Spleen (tissue), 7 donors: ENCODE results near the gene ZDHHC20.

Source experiments
- POLR2A ChIP-seq, 3 donors: fragments of 450-650 bp; IDR thresholded peaks; one replicate each; pipeline ENCODE4 v1.5.1; 2017; ENCODE audit warnings: antibody characterized with exemption in 3 of 3, mild to moderate bottlenecking in 1 of 3
- TF ChIP-seq, protein P1 (sequence below), 11 experiments: fragments of 200-600 bp in 7 of 11; fragments of 450-650 bp in 4 of 11; sonication (generic) in 4 of 11; IDR thresholded peaks in 8 of 11; conservative IDR thresholded peaks in 3 of 11; 1 replicate in 7 of 11; 2 replicates in 4 of 11; pipeline versions ENCODE4 v1.4.0 to v1.8.0; 2016 to 2021; ENCODE audit warnings: antibody characterized with exemption in 11 of 11, inconsistent platforms in 4 of 11, mild to moderate bottlenecking in 1 of 11
- donor health status: DM: no; HTN: no; CAD: no; lungs with moderate emphysema.
- donor health status: DM: no; HTN: no; CAD: no.
- donor health status: DM: no; HTN: no; CAD: no.

DNA sequence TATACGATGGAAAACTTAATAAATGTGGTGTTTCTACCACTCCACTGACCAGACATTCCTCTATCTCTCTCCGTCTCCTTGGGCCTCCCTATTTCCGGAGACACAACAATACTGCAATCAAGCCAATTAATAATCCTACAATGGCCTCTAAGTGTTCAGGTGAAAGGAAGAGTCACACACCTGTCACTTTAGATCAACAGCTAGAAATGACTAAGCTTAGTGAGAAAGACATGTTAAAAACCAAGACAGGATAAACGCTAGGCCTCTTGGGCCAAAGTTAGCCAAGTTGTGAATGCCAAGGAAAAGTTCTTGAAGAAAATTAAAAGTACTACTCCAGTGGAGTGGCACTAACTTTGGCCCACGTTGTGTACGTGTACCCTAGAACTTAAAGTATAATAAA lies 22.5 kb downstream of the ZDHHC20 start:
- TF ChIP-seq, protein P1, sequence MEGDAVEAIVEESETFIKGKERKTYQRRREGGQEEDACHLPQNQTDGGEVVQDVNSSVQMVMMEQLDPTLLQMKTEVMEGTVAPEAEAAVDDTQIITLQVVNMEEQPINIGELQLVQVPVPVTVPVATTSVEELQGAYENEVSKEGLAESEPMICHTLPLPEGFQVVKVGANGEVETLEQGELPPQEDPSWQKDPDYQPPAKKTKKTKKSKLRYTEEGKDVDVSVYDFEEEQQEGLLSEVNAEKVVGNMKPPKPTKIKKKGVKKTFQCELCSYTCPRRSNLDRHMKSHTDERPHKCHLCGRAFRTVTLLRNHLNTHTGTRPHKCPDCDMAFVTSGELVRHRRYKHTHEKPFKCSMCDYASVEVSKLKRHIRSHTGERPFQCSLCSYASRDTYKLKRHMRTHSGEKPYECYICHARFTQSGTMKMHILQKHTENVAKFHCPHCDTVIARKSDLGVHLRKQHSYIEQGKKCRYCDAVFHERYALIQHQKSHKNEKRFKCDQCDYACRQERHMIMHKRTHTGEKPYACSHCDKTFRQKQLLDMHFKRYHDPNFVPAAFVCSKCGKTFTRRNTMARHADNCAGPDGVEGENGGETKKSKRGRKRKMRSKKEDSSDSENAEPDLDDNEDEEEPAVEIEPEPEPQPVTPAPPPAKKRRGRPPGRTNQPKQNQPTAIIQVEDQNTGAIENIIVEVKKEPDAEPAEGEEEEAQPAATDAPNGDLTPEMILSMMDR (IDR thresholded peaks at IDR 0.05 in 8 of 11, conservative IDR thresholded peaks at IDR 0.05 in 3 of 11), result no peak
- TF ChIP-seq POLR2A (IDR thresholded peaks at IDR 0.05), result no peak
